Melanocyte of skin (primary cell): ENCODE measurements around the gene VPS72. TPM values are rescaled to one million over a fixed set of nuclear protein-coding genes. Genes with fewer than 3 reads are reported as not detected.

ENCODE experiments used
- total RNA-seq, 2 donors: library from RNA; depleted of rRNA; stranded (reverse); fragments of >200 nt; gene quantifications; 2 replicates each; pipeline ENCODE4 v1.2.3, GENCODE V29; 2012

The VPS72 gene, protein sequence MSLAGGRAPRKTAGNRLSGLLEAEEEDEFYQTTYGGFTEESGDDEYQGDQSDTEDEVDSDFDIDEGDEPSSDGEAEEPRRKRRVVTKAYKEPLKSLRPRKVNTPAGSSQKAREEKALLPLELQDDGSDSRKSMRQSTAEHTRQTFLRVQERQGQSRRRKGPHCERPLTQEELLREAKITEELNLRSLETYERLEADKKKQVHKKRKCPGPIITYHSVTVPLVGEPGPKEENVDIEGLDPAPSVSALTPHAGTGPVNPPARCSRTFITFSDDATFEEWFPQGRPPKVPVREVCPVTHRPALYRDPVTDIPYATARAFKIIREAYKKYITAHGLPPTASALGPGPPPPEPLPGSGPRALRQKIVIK
- total RNA-seq: 10 to 100 TPM; 36.8 to 47.6 TPM

DNA sequence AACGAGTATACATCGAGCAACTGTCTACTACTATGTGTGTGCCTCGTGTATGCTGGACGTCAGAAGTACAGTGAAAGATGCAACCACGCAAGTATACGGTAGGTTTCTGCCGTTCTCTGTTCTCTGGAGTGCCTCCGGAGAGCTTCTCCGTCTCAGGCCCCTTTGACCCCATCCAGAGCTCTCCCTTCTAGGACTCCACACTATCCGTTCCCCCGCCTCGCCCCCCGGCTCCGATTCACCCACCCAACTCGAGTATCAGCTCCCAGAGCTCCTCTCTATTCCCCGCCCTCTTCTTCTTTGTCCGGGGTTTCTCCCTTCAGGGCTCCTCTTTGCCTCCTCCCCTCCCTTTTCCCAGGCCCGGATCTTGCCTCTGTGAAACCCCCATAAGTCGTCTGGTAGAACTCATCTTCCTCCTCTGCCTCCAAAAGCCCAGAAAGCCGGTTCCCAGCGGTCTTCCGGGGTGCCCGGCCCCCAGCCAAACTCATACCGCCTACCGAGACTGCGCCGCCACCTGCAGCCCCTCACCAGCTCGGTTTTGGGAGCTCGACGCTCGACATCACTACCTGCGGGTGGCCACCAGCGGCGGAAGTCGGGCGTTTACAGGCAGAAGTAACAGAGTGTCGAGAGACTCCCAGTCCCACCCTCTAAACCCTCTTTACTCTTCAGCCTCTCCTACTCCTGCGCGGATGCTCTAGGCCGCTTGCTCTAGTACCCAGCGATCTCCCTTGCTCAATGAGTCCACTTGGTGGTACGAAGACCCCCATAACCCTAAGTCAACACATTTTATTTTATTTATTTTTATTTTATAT is at the start of gene VPS72:
Gene VPS72 (minus strand): TSS at position 561 of the 809 bp plus-strand sequence. CDS start 76 bp downstream, at position 485.

DNA sequence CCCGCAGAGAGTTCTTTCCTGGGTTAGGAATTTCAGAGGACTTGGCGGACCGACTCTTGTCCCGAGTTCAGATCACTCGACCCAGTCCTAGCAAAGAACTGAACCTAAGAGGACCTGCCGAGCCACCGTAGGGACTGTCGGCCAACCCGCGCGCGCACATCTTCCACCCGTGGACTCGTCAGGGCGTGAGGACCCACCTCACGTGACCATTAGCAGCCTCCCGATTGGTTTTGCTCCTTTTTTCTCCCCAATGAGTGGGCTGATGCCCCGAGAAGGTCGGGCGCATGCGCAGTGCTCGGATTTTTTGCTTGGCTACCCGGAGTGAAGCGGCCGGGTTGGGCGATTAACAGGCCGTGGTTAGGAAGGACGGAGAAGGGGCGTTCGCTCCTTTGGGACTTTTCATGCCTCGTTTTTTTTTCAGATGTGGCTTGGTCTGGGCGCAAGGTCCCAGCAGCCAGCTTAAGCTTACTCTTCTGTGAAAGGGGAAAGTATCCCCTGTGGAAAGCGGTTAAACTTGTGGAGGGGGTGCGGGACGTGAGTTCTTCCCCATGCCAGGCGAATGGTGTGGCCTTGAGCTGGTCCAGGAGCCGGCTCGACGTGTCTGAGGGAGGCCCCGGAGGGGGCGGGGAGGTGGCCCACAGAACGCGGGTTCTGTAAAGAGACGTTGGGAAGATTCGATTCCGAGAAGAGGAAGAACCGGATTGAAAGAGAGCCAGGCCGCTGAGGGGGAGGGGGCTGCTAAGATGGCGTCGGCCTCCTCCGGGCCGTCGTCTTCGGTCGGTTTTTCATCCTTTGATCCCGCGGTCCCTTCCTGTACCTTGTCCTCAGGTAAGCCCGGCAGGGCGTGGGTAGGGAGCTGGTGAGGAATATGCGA is 8.5 kb upstream of the VPS72 start, which contains the start of gene PIP5K1A:
Gene PIP5K1A (plus strand): TSS at position 299 of the 874 bp plus-strand sequence. CDS start 445 bp downstream, at position 744.

DNA sequence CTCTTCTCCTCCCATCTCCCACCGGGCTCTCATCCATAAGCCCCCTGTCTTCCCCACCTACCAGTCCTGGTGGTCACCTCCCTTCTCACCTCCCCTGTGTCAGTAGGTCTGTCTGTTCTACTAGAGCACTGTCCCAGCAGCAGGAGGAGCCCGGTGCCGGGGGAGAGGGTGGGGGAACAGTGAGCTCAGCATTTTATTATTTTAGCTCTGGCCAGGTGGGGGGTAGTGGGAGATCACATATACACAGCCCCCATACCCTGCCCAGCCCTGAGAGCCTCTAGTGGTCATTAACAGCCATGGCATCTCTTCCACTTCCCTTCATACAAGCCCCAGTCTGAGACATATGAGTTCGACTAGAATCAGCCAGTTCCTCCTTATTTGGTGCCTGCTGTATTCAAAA is 14.1 kb downstream of the VPS72 start, which contains the start of gene TMOD4:
Gene TMOD4 (minus strand): TSS at position 119 of the 400 bp plus-strand sequence. CDS start 1,106 bp downstream, outside the sequence.

DNA sequence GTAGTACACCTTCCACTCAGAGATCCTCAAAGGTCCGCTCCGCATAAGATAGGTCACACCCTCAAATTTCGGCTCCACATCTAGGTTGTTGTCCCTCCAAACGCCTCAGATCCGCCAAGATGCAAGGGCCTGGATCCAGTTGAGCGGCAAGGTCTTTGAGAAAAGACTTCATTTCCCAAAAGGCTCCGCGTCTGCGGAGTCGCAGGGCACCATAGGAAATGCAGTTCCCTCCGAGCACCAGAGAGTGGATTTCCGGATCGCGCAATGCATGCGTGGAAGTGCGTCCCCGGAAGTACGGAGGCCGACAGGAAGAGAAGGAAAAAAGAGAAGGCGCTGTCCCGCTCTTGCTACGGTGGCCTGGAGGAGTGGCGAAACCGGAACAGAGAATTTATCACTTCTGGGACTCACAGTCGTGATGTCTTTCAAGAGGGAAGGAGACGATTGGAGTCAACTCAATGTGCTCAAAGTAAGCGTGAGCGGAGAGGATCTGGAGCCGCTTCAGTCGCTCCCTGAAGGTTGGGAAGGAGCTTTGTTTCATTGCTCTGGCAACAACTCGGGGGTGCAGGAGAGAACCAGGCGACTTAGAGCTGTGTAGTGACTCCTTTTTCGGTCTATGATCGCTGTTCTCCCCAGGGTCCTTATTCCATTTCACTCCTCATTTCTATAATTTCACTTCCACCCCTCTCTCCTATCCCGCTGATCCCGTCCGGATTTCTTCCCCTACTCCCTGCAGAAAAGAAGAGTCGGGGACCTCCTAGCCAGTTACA is 24.1 kb downstream of the VPS72 start, which contains the start of the genes LYSMD1 and SCNM1:
Gene LYSMD1 (minus strand): TSS at position 165 of the 767 bp plus-strand sequence. CDS start 644 bp downstream, outside the sequence.
Gene SCNM1 (plus strand): TSS at position 407 of the 767 bp plus-strand sequence. CDS start 9 bp downstream, at position 416.

DNA sequence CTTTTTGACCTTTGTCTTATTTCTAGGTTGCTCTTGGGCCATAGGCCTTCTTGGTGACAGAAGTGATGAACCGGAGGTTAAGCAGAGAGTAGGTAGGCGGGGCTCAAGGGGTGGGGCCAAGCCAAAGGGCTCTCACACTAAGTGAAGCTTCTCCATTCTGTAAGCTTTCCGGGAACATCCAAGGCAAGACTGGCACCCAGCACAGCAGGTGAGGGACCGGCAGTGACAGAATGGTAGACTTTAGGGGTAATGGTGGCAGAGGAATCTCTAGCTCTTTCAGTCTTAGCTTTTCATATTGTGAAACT is 33.5 kb downstream of the VPS72 start, which contains the start of gene TNFAIP8L2:
Gene TNFAIP8L2 (plus strand): TSS at position 135 of the 305 bp plus-strand sequence. CDS start 2,049 bp downstream, outside the sequence.

DNA sequence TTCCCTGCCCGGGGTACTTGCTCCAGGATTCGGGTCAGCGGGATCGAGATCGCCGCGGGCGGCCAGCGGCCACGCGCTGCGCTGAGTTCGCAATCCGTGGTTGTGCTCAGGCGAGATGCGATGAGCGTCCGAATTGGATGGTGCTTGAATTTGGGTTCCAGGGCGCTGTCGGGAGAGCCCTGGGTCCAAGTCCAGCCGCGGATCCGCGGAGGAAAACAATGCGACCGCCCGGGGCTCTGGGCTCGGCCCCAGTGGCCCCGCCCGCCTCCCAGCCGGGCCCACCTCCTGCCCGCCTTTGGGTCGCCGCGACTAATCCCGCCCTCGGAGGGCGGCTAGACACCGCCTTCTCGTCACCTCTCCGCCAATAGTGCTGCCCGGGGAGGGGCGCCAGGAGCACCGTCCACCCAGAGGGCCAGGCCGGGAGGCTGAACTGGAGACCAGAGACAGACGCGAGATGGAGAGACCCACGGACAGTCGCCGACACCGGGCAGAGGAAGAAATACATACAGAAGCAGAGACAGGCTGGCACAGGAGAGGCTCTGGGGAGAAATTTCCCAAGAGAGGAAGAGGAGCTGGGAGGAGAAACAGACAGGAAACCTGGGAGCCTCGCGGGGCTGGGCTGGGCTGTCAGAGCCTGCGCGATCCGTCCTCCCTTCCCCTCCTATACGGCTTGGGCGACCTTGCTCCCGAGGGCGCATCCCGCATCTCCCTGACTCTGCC is 43.4 kb downstream of the VPS72 start, which contains the start of gene SEMA6C:
Gene SEMA6C (minus strand): TSS at position 220 of the 720 bp plus-strand sequence. CDS start 4,010 bp downstream, outside the sequence.

Other genes starting within 250 kb of the VPS72 start
- 100 to 1,000 TPM; 122 to 166 TPM for gene CERS2, start 215.4 kb downstream of the VPS72 start, total RNA-seq
- gene ANXA9, start 207.9 kb downstream of the VPS72 start, total RNA-seq: not detected
- gene MINDY1, start 183.3 kb downstream of the VPS72 start, total RNA-seq: 10 to 100 TPM; 21.6 to 35.4 TPM
- 10 to 100 TPM in 1 of 2 donors, 1 to 10 TPM in 1; 9.6 to 14.3 TPM for gene PRUNE1, start 181.7 kb downstream of the VPS72 start, total RNA-seq
- gene BNIPL, start 153.6 kb downstream of the VPS72 start, total RNA-seq: under 1 TPM in 1 of 2 donors, not detected in 1; under 0.01 TPM
- 1 to 10 TPM; 3.1 to 4.3 TPM for gene C1orf56, start 142.4 kb downstream of the VPS72 start, total RNA-seq
- gene CDC42SE1, start 130.6 kb downstream of the VPS72 start, total RNA-seq: 10 to 100 TPM; 77.4 to 94.9 TPM
- gene MLLT11, start 129.8 kb downstream of the VPS72 start, total RNA-seq: 1 to 10 TPM; 2.8 to 4.7 TPM
- 1 to 10 TPM; 6.3 to 7.9 TPM for gene GABPB2, start 119.4 kb downstream of the VPS72 start, total RNA-seq
- gene SEMA6C, start 43.6 kb downstream of the VPS72 start, total RNA-seq: 1 to 10 TPM in 1 of 2 donors, under 1 TPM in 1; 0.67 to 1.0 TPM
- gene TNFAIP8L2, start 33.5 kb downstream of the VPS72 start, total RNA-seq: not detected
- 10 to 100 TPM; 12.7 to 14.1 TPM for gene LYSMD1, start 24.3 kb downstream of the VPS72 start, total RNA-seq
- 10 to 100 TPM; 25.1 to 28.6 TPM for gene SCNM1, start 24.1 kb downstream of the VPS72 start, total RNA-seq
- gene TMOD4, start 14.2 kb downstream of the VPS72 start, total RNA-seq: not detected
- gene PIP5K1A, start 8.4 kb upstream of the VPS72 start, total RNA-seq: 10 to 100 TPM; 36.5 to 55.6 TPM
- 100 to 1,000 TPM; 131 to 188 TPM for gene PSMD4, start 64.5 kb upstream of the VPS72 start, total RNA-seq
- 10 to 100 TPM; 18.3 to 22.0 TPM for gene ZNF687, start 92.1 kb upstream of the VPS72 start, total RNA-seq
- gene PI4KB, start 137.2 kb upstream of the VPS72 start, total RNA-seq: 10 to 100 TPM; 49.6 to 67.9 TPM
- gene RFX5, start 157.1 kb upstream of the VPS72 start, total RNA-seq: 10 to 100 TPM; 73.0 to 73.9 TPM
- 10 to 100 TPM; 42.0 to 55.9 TPM for gene SELENBP1, start 182.5 kb upstream of the VPS72 start, total RNA-seq
- 100 to 1,000 TPM; 501 to 799 TPM for gene PSMB4, start 209.4 kb upstream of the VPS72 start, total RNA-seq